Measurements from ENCODE around the gene COA3.

The COA3 gene

GRCh38 chr17:42796066-42796758 is 2.3 kb downstream of the COA3 start:
- H3K4me1 ChIP-seq = peaks cover 4% of the 10 kb centered on the region
- no peak overlapping the region for H3K4me2 ChIP-seq (ENCODE audit: low read length)
- H2AFZ ChIP-seq = no peak overlapping the region
- no peak overlapping the region for H3K27ac ChIP-seq
- no peaks in the 10 kb centered on the region for H3K36me3 ChIP-seq (ENCODE audit: control insufficient read depth, insufficient read depth, low read length)
- H3K27me3 ChIP-seq (ENCODE audit: control insufficient read depth, insufficient read depth, low read length) = no peaks in the 10 kb centered on the region
- H3K4me3 ChIP-seq (ENCODE audit: low read depth, low read length) = no peak overlapping the region
- TF ChIP-seq CTCF (IDR thresholded peaks at IDR 0.05) = no peak
- no peaks in the 10 kb centered on the region for H3K9me3 ChIP-seq (ENCODE audit: control insufficient read depth, low read length)
- no peak overlapping the region for H3K9ac ChIP-seq
- no peaks in the 10 kb centered on the region for H3K79me2 ChIP-seq

GRCh38 chr17:42795465-42795864 is 3.0 kb downstream of the COA3 start:
- Histone ChIP-seq H3K4me3 (ENCODE audit: low read depth, low read length) (no peak overlapping the region), H3K9ac (no peak overlapping the region)

GRCh38 chr17:42795061-42795460 is 3.4 kb downstream of the COA3 start:
- H3K27ac ChIP-seq = no peak overlapping the region
- H3K36me3 ChIP-seq (ENCODE audit: control insufficient read depth, insufficient read depth, low read length) = no peaks in the 10 kb centered on the region
- no peaks in the 10 kb centered on the region for H3K79me2 ChIP-seq
- H3K4me3 ChIP-seq (ENCODE audit: low read depth, low read length) = no peak overlapping the region
- no peak for TF ChIP-seq CTCF (IDR thresholded peaks at IDR 0.05)
- no peaks in the 10 kb centered on the region for H3K9me3 ChIP-seq (ENCODE audit: control insufficient read depth, low read length)
- H3K4me1 ChIP-seq = peaks cover 4% of the 10 kb centered on the region
- H3K9ac ChIP-seq = no peak overlapping the region
- H3K4me2 ChIP-seq (ENCODE audit: low read length) = no peak overlapping the region
- no peaks in the 10 kb centered on the region for H3K27me3 ChIP-seq (ENCODE audit: control insufficient read depth, insufficient read depth, low read length)
- H2AFZ ChIP-seq = no peak overlapping the region

More at GRCh38 chr17:42795465-42795864, 3.0 kb downstream of the COA3 start:
- no peak for TF ChIP-seq CTCF (IDR thresholded peaks at IDR 0.05)
- Histone ChIP-seq H3K36me3 (ENCODE audit: control insufficient read depth, insufficient read depth, low read length) (no peaks in the 10 kb centered on the region), H2AFZ (no peak overlapping the region), H3K9me3 (ENCODE audit: control insufficient read depth, low read length) (no peaks in the 10 kb centered on the region), H3K79me2 (no peaks in the 10 kb centered on the region), H3K27ac (no peak overlapping the region), H3K27me3 (ENCODE audit: control insufficient read depth, insufficient read depth, low read length) (no peaks in the 10 kb centered on the region), H3K4me2 (ENCODE audit: low read length) (no peak overlapping the region), H3K4me1 (peaks cover 4% of the 10 kb centered on the region)

GRCh38 chr17:42792545-42792944 is 6.0 kb downstream of the COA3 start:
- H3K4me3 ChIP-seq (ENCODE audit: low read depth, low read length) = no peak overlapping the region
- no peaks in the 10 kb centered on the region for H3K27me3 ChIP-seq (ENCODE audit: control insufficient read depth, insufficient read depth, low read length)
- TF ChIP-seq CTCF (IDR thresholded peaks at IDR 0.05) = no peak
- H3K4me2 ChIP-seq (ENCODE audit: low read length) = no peak overlapping the region
- peaks cover 2% of the 10 kb centered on the region for H3K4me1 ChIP-seq
- H3K9me3 ChIP-seq (ENCODE audit: control insufficient read depth, low read length) = no peaks in the 10 kb centered on the region
- H3K9ac ChIP-seq = no peak overlapping the region
- no peak overlapping the region for H3K27ac ChIP-seq
- no peaks in the 10 kb centered on the region for H3K36me3 ChIP-seq (ENCODE audit: control insufficient read depth, insufficient read depth, low read length)
- no peak overlapping the region for H2AFZ ChIP-seq
- no peaks in the 10 kb centered on the region for H3K79me2 ChIP-seq

- no peak for TF ChIP-seq CTCF (IDR thresholded peaks at IDR 0.05)
- no peaks in the 10 kb centered on the region for H3K36me3 ChIP-seq (ENCODE audit: control insufficient read depth, insufficient read depth, low read length)
- H2AFZ ChIP-seq = no peak overlapping the region
- H3K4me2 ChIP-seq (ENCODE audit: low read length) = no peak overlapping the region
- H3K9ac ChIP-seq = no peak overlapping the region
- no peak overlapping the region for H3K4me3 ChIP-seq (ENCODE audit: low read depth, low read length)
- no peak overlapping the region for H3K27ac ChIP-seq
- H3K27me3 ChIP-seq (ENCODE audit: control insufficient read depth, insufficient read depth, low read length) = no peaks in the 10 kb centered on the region
- no peaks in the 10 kb centered on the region for H3K9me3 ChIP-seq (ENCODE audit: control insufficient read depth, low read length)
- no peaks in the 10 kb centered on the region for H3K79me2 ChIP-seq
- no peaks in the 10 kb centered on the region for H3K4me1 ChIP-seq
Observed at GRCh38 chr17:42791948-42792347, 6.6 kb downstream of the COA3 start.
